Measurements from ENCODE around the gene IARS1. TPM values are rescaled to one million over a fixed set of nuclear protein-coding genes. Genes with fewer than 3 reads are reported as not detected.

Gene IARS1
- total RNA-seq, 1 donor, result 73.2 TPM

DNA sequence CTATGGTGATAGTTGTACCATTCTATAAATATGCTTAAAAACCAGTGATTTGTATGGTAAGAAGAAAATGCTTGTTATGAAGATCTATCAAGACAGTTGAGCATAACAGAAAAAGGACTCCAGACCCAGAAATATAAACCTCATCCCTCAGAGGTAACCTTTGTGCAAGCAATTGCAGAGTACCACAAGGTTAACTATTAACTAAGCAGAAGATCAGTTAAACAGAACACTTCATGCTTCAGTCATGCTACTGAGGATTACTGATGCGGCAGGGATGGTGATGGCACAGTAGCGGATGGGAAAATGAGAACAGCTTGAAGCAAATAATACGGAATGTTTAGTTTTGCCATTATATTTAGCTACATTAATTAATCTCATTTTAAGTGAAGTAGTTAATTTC lies 45.5 kb downstream of the IARS1 start:
- DNase-seq (ENCODE audit: low read depth in 2 of 3, low spot score in 2 of 3), result no peak

DNA sequence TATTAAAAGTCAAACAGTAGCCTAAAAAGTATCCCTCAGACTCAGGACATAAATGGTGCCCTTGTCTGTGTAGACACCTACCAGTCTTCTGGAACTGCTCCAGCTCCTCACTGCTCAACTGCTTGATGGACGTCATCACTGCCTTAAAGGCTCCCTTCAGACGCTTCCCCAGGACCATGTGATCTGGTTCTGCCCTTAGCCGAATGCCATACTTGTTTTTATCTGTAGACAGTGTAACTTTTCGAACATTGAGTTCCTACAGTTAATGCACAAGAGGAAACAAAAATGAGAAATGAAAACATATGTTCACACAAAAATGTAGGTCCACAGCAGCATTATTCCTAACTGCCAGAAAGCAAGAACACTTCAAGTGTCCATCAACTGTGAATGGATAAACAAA lies 46.2 kb downstream of the IARS1 start:
- DNase-seq (ENCODE audit: low read depth in 2 of 3, low spot score in 2 of 3), result no peak

GRCh38 chr9:92245005-92245797 lies 48.3 kb downstream of the IARS1 start:
- no peak for DNase-seq (ENCODE audit: low read depth in 2 of 3, low spot score in 2 of 3)

Small RNAs within 50 kb of the gene (small RNA-seq; reads per million reads assigned to genes)
- gene MIR3651, result not detected
- 5.4 reads per million, percentile 88 among the genes with 10 or more reads in this experiment for gene SNORA84

Other genes starting within 250 kb of the IARS1 start
- 27.7 TPM for gene SPTLC1, start 178.3 kb downstream of the IARS1 start, total RNA-seq
- gene NOL8, start 31.7 kb upstream of the IARS1 start, total RNA-seq, result 11.3 TPM
- 3.0 TPM for gene CENPP, start 32.3 kb upstream of the IARS1 start, total RNA-seq
- gene OGN, start 110.9 kb upstream of the IARS1 start, total RNA-seq, result under 0.01 TPM
- gene OMD, start 130.8 kb upstream of the IARS1 start, total RNA-seq, result not detected
- not detected for gene ASPN, start 188.8 kb upstream of the IARS1 start, total RNA-seq
- gene ECM2, start 242.3 kb upstream of the IARS1 start, total RNA-seq, result not detected

Measured in hematopoietic multipotent progenitor cell (in vitro differentiated cells).